C4-2B (cell line): ENCODE measurements around the gene BPHL.

Experiments used
- ZFX ChIP-seq: fragments of 450-650 bp; IDR thresholded peaks from 2 replicates; pipeline ENCODE4 v1.6.1; 2017
- TF ChIP-seq, protein P1 (sequence below): fragments of 450-650 bp; conservative IDR thresholded peaks from 2 replicates; pipeline ENCODE4 v1.5.1; 2017; ENCODE audit warnings: mild to moderate bottlenecking

GRCh38 chr6:3139090-3139903 lies 20.8 kb downstream of the BPHL start:
- TF ChIP-seq, protein P1, sequence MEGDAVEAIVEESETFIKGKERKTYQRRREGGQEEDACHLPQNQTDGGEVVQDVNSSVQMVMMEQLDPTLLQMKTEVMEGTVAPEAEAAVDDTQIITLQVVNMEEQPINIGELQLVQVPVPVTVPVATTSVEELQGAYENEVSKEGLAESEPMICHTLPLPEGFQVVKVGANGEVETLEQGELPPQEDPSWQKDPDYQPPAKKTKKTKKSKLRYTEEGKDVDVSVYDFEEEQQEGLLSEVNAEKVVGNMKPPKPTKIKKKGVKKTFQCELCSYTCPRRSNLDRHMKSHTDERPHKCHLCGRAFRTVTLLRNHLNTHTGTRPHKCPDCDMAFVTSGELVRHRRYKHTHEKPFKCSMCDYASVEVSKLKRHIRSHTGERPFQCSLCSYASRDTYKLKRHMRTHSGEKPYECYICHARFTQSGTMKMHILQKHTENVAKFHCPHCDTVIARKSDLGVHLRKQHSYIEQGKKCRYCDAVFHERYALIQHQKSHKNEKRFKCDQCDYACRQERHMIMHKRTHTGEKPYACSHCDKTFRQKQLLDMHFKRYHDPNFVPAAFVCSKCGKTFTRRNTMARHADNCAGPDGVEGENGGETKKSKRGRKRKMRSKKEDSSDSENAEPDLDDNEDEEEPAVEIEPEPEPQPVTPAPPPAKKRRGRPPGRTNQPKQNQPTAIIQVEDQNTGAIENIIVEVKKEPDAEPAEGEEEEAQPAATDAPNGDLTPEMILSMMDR, result no peak
- TF ChIP-seq ZFX, result no peak
